SK-N-SH treated with all-trans-retinoic acid at 6 μM for 48 hours (cell line): ENCODE results near the gene HOMEZ.

Source experiments
- CREB5 ChIP-seq: fragments of 250-450 bp; sonication (Bioruptor Pico); IDR thresholded peaks from 2 replicates; pipeline ENCODE4 v1.5.1; 2020; ENCODE audit warnings: low read depth, mild to moderate bottlenecking, moderate library complexity
- CSDC2 ChIP-seq: fragments of 250-450 bp; sonication (Bioruptor Pico); IDR thresholded peaks from 2 replicates; pipeline ENCODE4 v1.5.0; 2020; ENCODE audit warnings: mild to moderate bottlenecking, moderate library complexity
- CSRNP3 ChIP-seq: fragments of 250-450 bp; sonication (Bioruptor Pico); IDR thresholded peaks from 2 replicates; pipeline ENCODE4 v1.5.1; 2021; ENCODE audit warnings: mild to moderate bottlenecking, moderate library complexity
- ZC3H10 ChIP-seq: fragments of 250-450 bp; sonication (Bioruptor Pico); IDR thresholded peaks from 2 replicates; pipeline ENCODE4 v1.5.1; 2021; ENCODE audit warnings: mild to moderate bottlenecking, moderate library complexity
- ZFP30 ChIP-seq: fragments of 450-650 bp; formaldehyde crosslinking; IDR thresholded peaks from 2 replicates; pipeline ENCODE4 v1.5.0; 2022; ENCODE audit warnings: mild to moderate bottlenecking, moderate library complexity

- TF ChIP-seq CREB5 (no peak), CSDC2 (CRISPR knock-in tag) (no peak), ZFP30 (no peak), CSRNP3 (CRISPR knock-in tag) (no peak), ZC3H10 (CRISPR knock-in tag) (no peak)
These were observed 23.0 kb upstream of the HOMEZ start for GRCh38 chr14:23308721-23309445.
